K562 (cell line): Measurements from ENCODE around the gene UNKL. TPM values are rescaled to one million over a fixed set of nuclear protein-coding genes. Genes with fewer than 3 reads are reported as not detected.

Experiments used
- ATAC-seq: fragments of 200-7000 bp; cut with Tn5 transposase; 3 replicates; pipeline ENCODE4 v1.9.1; 2020; ENCODE audit warnings: moderate library complexity
- BruUV-seq: library from RNA; stranded (reverse); fragments of 400-500 nt; replicated peaks from 2 replicates; lab custom pipeline; 2021; lab: Mats Ljungman, UMichigan
- CTCF ChIA-PET: fragments of 300-600 bp; formaldehyde crosslinking; extraction: SDS; loops from one replicate; lab custom pipeline; 2021; ENCODE audit warnings: low intra/inter-chr PET ratio; lab: Yijun Ruan, JAX
- POLR2A ChIA-PET: fragments of 300-600, 350-650 bp; sonication (Branson Sonifier 250); formaldehyde crosslinking; extraction: SDS; loops from one replicate; lab custom pipeline; 2021; ENCODE audit warnings: antibody characterized with exemption, inconsistent platforms; lab: Yijun Ruan, JAX
- DNase-seq, 4 experiments: peaks; one replicate each; pipeline versions ENCODE4 v3.0.0 to v3.0.0-alpha.2; 2011 to 2018; ENCODE audit warnings: low spot score in 3 of 4, mixed read lengths in 3 of 4; ENCODE audit errors: extremely low read depth in 1 of 4
- FAIRE-seq: peaks from 2 replicates; lab custom pipeline; 2011; peaks lifted over from hg19 to GRCh38; lab: Jason Lieb, UNC
- H2AFZ ChIP-seq: 2 replicates; pipeline ENCODE4 v1.6.0; 2011; ENCODE audit warnings: low read depth, low read length, control low read depth, inconsistent platforms
- H3K27ac ChIP-seq: fragments of 200-600 bp; 3 replicates; pipeline ENCODE4 v1.8.0; 2011; ENCODE audit warnings: low read depth, mild to moderate bottlenecking, control low read depth, inconsistent platforms, low read length, moderate library complexity, mixed read lengths; ENCODE audit errors: extremely low read depth
- H3K27me3 ChIP-seq, 2 experiments: fragments of 300-600 bp in 1 of 2; 2 replicates in 1 of 2; 3 replicates in 1 of 2; pipeline versions ENCODE4 v1.6.0 to v1.8.0; 2011; ENCODE audit warnings: inconsistent platforms in 2 of 2, low read length in 2 of 2, mild to moderate bottlenecking in 1 of 2, mixed read lengths in 1 of 2, moderate library complexity in 1 of 2; ENCODE audit not compliant: control insufficient read depth in 2 of 2, insufficient read depth in 2 of 2
- H3K36me3 ChIP-seq: fragments of 300-600 bp; 3 replicates; pipeline ENCODE4 v1.8.0; 2011; ENCODE audit warnings: mild to moderate bottlenecking, low read length, inconsistent platforms; ENCODE audit not compliant: control insufficient read depth, insufficient read depth
- H3K4me1 ChIP-seq, 2 experiments: fragments of 200-600 bp in 1 of 2; replicated peaks in 1 of 2; 2 replicates in 1 of 2; 3 replicates in 1 of 2; pipeline versions ENCODE4 v1.5.1 to v1.8.0; 2011; ENCODE audit warnings: inconsistent platforms in 2 of 2, low read length in 2 of 2, mild to moderate bottlenecking in 1 of 2, mixed read lengths in 1 of 2, moderate library complexity in 1 of 2; ENCODE audit not compliant: control insufficient read depth in 2 of 2, insufficient read depth in 2 of 2
- H3K4me2 ChIP-seq: 2 replicates; pipeline ENCODE4 v1.6.1; 2011; ENCODE audit warnings: low read length, control low read depth, inconsistent platforms, mixed read lengths; ENCODE audit not compliant: insufficient read depth
- H3K4me3 ChIP-seq: fragments of 200-600 bp; sonication (generic), shearing (Covaris generic); 2 replicates; pipeline ENCODE4 v1.5.1; 2016; ENCODE audit warnings: control low read depth, inconsistent platforms
- H3K79me2 ChIP-seq: fragments of 200-600 bp; 3 replicates; pipeline ENCODE4 v1.8.0; 2011; ENCODE audit warnings: low read length, inconsistent platforms; ENCODE audit not compliant: control insufficient read depth, insufficient read depth
- H3K9ac ChIP-seq, 2 experiments: 2 replicates each; pipeline versions ENCODE4 v1.6.0 to v1.6.1; 2011; ENCODE audit warnings: low read depth in 2 of 2, low read length in 2 of 2, control low read depth in 1 of 2, inconsistent platforms in 1 of 2, mild to moderate bottlenecking in 1 of 2, mixed read lengths in 1 of 2; ENCODE audit not compliant: insufficient read depth in 1 of 2
- H3K9me1 ChIP-seq: one replicate; pipeline ENCODE4 v1.6.0; 2011; ENCODE audit warnings: inconsistent platforms, mild to moderate bottlenecking, low read length, moderate library complexity; ENCODE audit not compliant: control insufficient read depth, insufficient read depth
- H3K9me3 ChIP-seq: replicated peaks from 2 replicates; pipeline ENCODE4 v1.5.1; 2011; ENCODE audit warnings: low read depth, low read length, inconsistent platforms; ENCODE audit not compliant: control insufficient read depth, insufficient read depth
- H4K20me1 ChIP-seq: replicated peaks from 2 replicates; pipeline ENCODE4 v1.6.1; 2011; ENCODE audit warnings: low read length, inconsistent platforms, mixed read lengths; ENCODE audit not compliant: control insufficient read depth, insufficient read depth
- HNRNPL ChIP-seq: fragments of 200-400 bp; formaldehyde crosslinking; IDR thresholded peaks from 2 replicates; pipeline ENCODE4 v1.6.1; 2017; ENCODE audit warnings: low read depth, mild to moderate bottlenecking, low read length
- PCBP2 ChIP-seq: fragments of 200-400 bp; formaldehyde crosslinking; IDR thresholded peaks from 2 replicates; pipeline ENCODE4 v1.6.1; 2018; ENCODE audit warnings: low read length, low read depth, mild to moderate bottlenecking, moderate library complexity; ENCODE audit not compliant: poor library complexity, severe bottlenecking
- POLR2G ChIP-seq: fragments of 200-400 bp; formaldehyde crosslinking; IDR thresholded peaks from 2 replicates; pipeline ENCODE4 v1.6.1; 2017; ENCODE audit warnings: low read depth, mild to moderate bottlenecking, antibody characterized with exemption, low read length, moderate library complexity
- SUPT5H ChIP-seq: fragments of 450-650 bp; IDR thresholded peaks from 2 replicates; pipeline ENCODE4 v1.6.1; 2016
- WGBS: fragments of 100-300 bp; shearing (Covaris generic); methylation state at CpG from one replicate; pipeline ENCODE4 v1.1.6; 2016; ENCODE audit warnings: low coverage, mixed read lengths; ENCODE audit not compliant: insufficient coverage; ENCODE audit errors: missing lambda C conversion rate; 5-methylcytosine and 5-hydroxymethylcytosine counted together
- in situ Hi-C: fragments of 300-500 bp; cut with MboI; formaldehyde crosslinking; loops from 4 replicates; pipeline ENCODE4 v1.15.0; 2018; ENCODE audit warnings: inconsistent platforms, mixed read lengths
- intact Hi-C: fragments of 100-400 bp; cut with micrococcal nuclease; formaldehyde crosslinking; loops from 2 replicates; pipeline ENCODE4 v1.14.2; 2022
- polyA plus RNA-seq, 8 experiments: library from polyadenylated mRNA; depleted of rRNA in 4 of 8; stranded (reverse) in 5 of 8; unstranded in 3 of 8; fragments of >200 nt; fragmentation: Nextera tagmentation in 2 of 8; fragmentation: Illumina TruSeq in 1 of 8; extraction: Ambion mirVana in 2 of 8; extraction: Trizol in 1 of 8; gene quantifications; 2 replicates each; pipeline versions ENCODE4 v1.2.1 to v1.2.3, GENCODE V29; 2011 to 2014; ENCODE audit warnings: inconsistent platforms in 1 of 8, missing spikeins in 1 of 8
- total RNA-seq, 7 experiments: library from RNA; depleted of rRNA in 6 of 7; stranded (reverse); fragments of >200 nt in 6 of 7; fragmentation: Illumina TruSeq in 2 of 7; extraction: Trizol in 2 of 7; gene quantifications; 2 replicates each; pipeline versions ENCODE4 v1.2.1 to v1.2.3, GENCODE V29; 2011 to 2021; ENCODE audit warnings: low replicate concordance in 1 of 7

The UNKL gene
- total and polyA plus RNA-seq, 9 of the 15 experiments (the other 6 are each of a cell fraction or from before 2014, with no cell fraction given), result 0.37 to 30.2 (median 5.1) TPM

GRCh38 chr16:1347286-1347855, 67.1 kb downstream of the UNKL start:
- no peaks in the 10 kb centered on the region for H3K9me3 ChIP-seq
- TF ChIP-seq HNRNPL, result no peak
- TF ChIP-seq PCBP2, result no peak
- TF ChIP-seq POLR2G, result peak; percentile 44; the same call in 1 of the 2 replicates
- 0 out of 2 replicates have a peak, but pooled peaks have one; percentile 30 for TF ChIP-seq SUPT5H
- peaks cover 19% of the 10 kb centered on the region for H3K79me2 ChIP-seq
- no peak for DNase-seq
- no peak overlapping the region for H3K27ac ChIP-seq
- no TSS peak for BruUV-seq
- 81% methylated on average over 20 of the region's 31 CpGs for WGBS
- peaks cover 12% of the 10 kb centered on the region for H4K20me1 ChIP-seq
- H3K9me1 ChIP-seq, result no peaks in the 10 kb centered on the region
- H3K4me1 ChIP-seq, result peaks cover 9 to 90% of the 10 kb centered on the region in 2 experiments
- in situ Hi-C loops, result no loop called here
- peaks cover 22% of the 10 kb centered on the region; the same call in 1 of the 3 replicates for H3K36me3 ChIP-seq
- no peaks in the 10 kb centered on the region for H3K27me3 ChIP-seq
- no peak for ATAC-seq
- no peak for FAIRE-seq
- CTCF ChIA-PET, result interaction anchor here (0.6 kb wide), 1 partner anchor 548 kb away, joined by 4 read pairs; no protein-coding TSS in a partner anchor
- POLR2A ChIA-PET, result interaction anchor here (1.3 to 1.7 kb wide), 3 partner anchors 12 to 73 kb away, joined by 3 to 7 read pairs (median 5); partner anchors contain the start of gene UQCC4
- H3K4me2 ChIP-seq, result no peak overlapping the region
- H3K9ac ChIP-seq, result peak overlapping the region in 1 of 2 experiments; percentile 10; a peak in 1 of 4 replicates
- intact Hi-C loops, result loop anchor here (10.0 kb wide), 1 partner anchor 53 kb away; no protein-coding TSS in a partner anchor
- no peak overlapping the region for H3K4me3 ChIP-seq
- no peak overlapping the region for H2AFZ ChIP-seq
